Liver (tissue), 9 donors: ENCODE data around the gene CHERP. TPM values are rescaled to one million over a fixed set of nuclear protein-coding genes. Genes with fewer than 3 reads are reported as not detected.

ENCODE experiments used
- DNase-seq: peaks from one replicate; pipeline ENCODE4 v3.0.0-alpha.2; 2017; ENCODE audit warnings: low spot score
- H3K27ac ChIP-seq, 2 donors: one replicate each; pipeline ENCODE4 v1.7.0; 2013; ENCODE audit warnings: inconsistent platforms in 2 of 2, low read length in 2 of 2, control low read depth in 1 of 2, low read depth in 1 of 2, mild to moderate bottlenecking in 1 of 2
- H3K27me3 ChIP-seq, 4 donors: one replicate each; pipeline versions ENCODE4 v1.6.1 to v1.7.0; 2013; ENCODE audit warnings: low read length in 3 of 4, inconsistent platforms in 1 of 4, mild to moderate bottlenecking in 1 of 4, moderate library complexity in 1 of 4; ENCODE audit not compliant: control insufficient read depth in 4 of 4, insufficient read depth in 4 of 4
- H3K36me3 ChIP-seq, 4 donors: one replicate each; pipeline versions ENCODE4 v1.6.1 to v1.7.0; 2013; ENCODE audit warnings: low read length in 3 of 4, mild to moderate bottlenecking in 3 of 4, low read depth in 1 of 4, moderate library complexity in 1 of 4; ENCODE audit not compliant: control insufficient read depth in 4 of 4, insufficient read depth in 3 of 4
- H3K4me1 ChIP-seq, 4 donors: one replicate each; pipeline versions ENCODE4 v1.6.1 to v1.7.0; 2013; ENCODE audit warnings: low read length in 3 of 4, mild to moderate bottlenecking in 3 of 4, moderate library complexity in 1 of 4; ENCODE audit not compliant: control insufficient read depth in 4 of 4, insufficient read depth in 4 of 4
- H3K4me3 ChIP-seq, 3 donors: one replicate each; pipeline versions ENCODE4 v1.6.1 to v1.7.0; 2013; ENCODE audit warnings: low read length in 3 of 3, control low read depth in 1 of 3, low read depth in 1 of 3, mild to moderate bottlenecking in 1 of 3
- H3K9ac ChIP-seq, 2 donors: one replicate each; pipeline ENCODE4 v1.7.0; 2013; ENCODE audit warnings: low read length in 2 of 2, mild to moderate bottlenecking in 2 of 2, moderate library complexity in 2 of 2, control low read depth in 1 of 2, low read depth in 1 of 2
- H3K9me3 ChIP-seq, 4 donors: one replicate each; pipeline versions ENCODE4 v1.6.1 to v1.7.0; 2013; ENCODE audit warnings: low read length in 3 of 4; ENCODE audit not compliant: control insufficient read depth in 4 of 4
- CTCF ChIP-seq: fragments of 150-350 bp; IDR thresholded peaks from 2 replicates; pipeline ENCODE4 v1.5.1; 2017; ENCODE audit warnings: improper control_type of control experiment, low read depth, low read length; ENCODE audit not compliant: missing input control
- EGR1 ChIP-seq, 2 donors: IDR thresholded peaks; 2 replicates each; pipeline ENCODE4 v1.6.1; 2016 to 2018; ENCODE audit warnings: antibody characterized with exemption in 2 of 2, low read depth in 2 of 2
- FOXA1 ChIP-seq: IDR thresholded peaks from 2 replicates; pipeline ENCODE4 v1.6.1; 2016; ENCODE audit warnings: antibody characterized with exemption
- GABPA ChIP-seq, 2 donors: IDR thresholded peaks in 1 of 2; conservative IDR thresholded peaks in 1 of 2; 2 replicates each; pipeline ENCODE4 v1.6.1; 2016; ENCODE audit warnings: antibody characterized with exemption in 2 of 2, mild to moderate bottlenecking in 1 of 2, moderate library complexity in 1 of 2
- HNF4G ChIP-seq: IDR thresholded peaks from 2 replicates; pipeline ENCODE4 v1.6.1; 2016; ENCODE audit warnings: antibody characterized with exemption
- JUND ChIP-seq, 2 donors: IDR thresholded peaks; 2 replicates each; pipeline ENCODE4 v1.6.1; 2016; ENCODE audit warnings: antibody characterized with exemption in 2 of 2
- MAX ChIP-seq: IDR thresholded peaks from 2 replicates; pipeline ENCODE4 v1.6.1; 2016; ENCODE audit warnings: antibody characterized with exemption
- NR2F2 ChIP-seq: IDR thresholded peaks from 2 replicates; pipeline ENCODE4 v1.6.1; 2016; ENCODE audit warnings: antibody characterized with exemption
- RAD21 ChIP-seq, 2 donors: IDR thresholded peaks; 2 replicates each; pipeline ENCODE4 v1.6.1; 2016; ENCODE audit warnings: antibody characterized with exemption in 2 of 2, mild to moderate bottlenecking in 2 of 2
- RXRA ChIP-seq, 2 donors: IDR thresholded peaks; 2 replicates each; pipeline ENCODE4 v1.6.1; 2017 to 2018; ENCODE audit warnings: antibody characterized with exemption in 2 of 2, mild to moderate bottlenecking in 1 of 2
- SP1 ChIP-seq: IDR thresholded peaks from 2 replicates; pipeline ENCODE4 v1.6.1; 2018; ENCODE audit warnings: antibody characterized with exemption, mild to moderate bottlenecking
- TAF1 ChIP-seq: conservative IDR thresholded peaks from 2 replicates; pipeline ENCODE4 v1.6.1; 2016; ENCODE audit warnings: antibody characterized with exemption, mild to moderate bottlenecking
- YY1 ChIP-seq: IDR thresholded peaks from 2 replicates; pipeline ENCODE4 v1.6.1; 2016; ENCODE audit warnings: antibody characterized with exemption, mild to moderate bottlenecking
- WGBS: extraction: QIAGEN DNeasy Blood & Tissue Kit; methylation state at CpG from one replicate; pipeline ENCODE4 v1.1.7; 2013; 5-methylcytosine and 5-hydroxymethylcytosine counted together
- polyA plus RNA-seq, 2 donors: library from polyadenylated mRNA; stranded (reverse) in 1 of 2; unstranded in 1 of 2; fragments of 200-250 nt in 1 of 2; fragments of >200 nt in 1 of 2; fragmentation: Nextera tagmentation in 1 of 2; extraction: Ambion mirVana in 1 of 2; gene quantifications; one replicate each; pipeline versions ENCODE4 v1.2.1 to v1.2.3, GENCODE V29; 2013 to 2015
- total RNA-seq, 2 donors: library from RNA; depleted of rRNA; stranded (reverse); fragments of >200 nt; gene quantifications; one replicate each; pipeline ENCODE4 v1.2.3, GENCODE V29; 2014
- TF ChIP-seq, protein P1 (sequence below): IDR thresholded peaks from 2 replicates; pipeline ENCODE4 v1.6.1; 2016; ENCODE audit warnings: antibody characterized with exemption, mild to moderate bottlenecking
- TF ChIP-seq, protein P2 (sequence below): IDR thresholded peaks from 2 replicates; pipeline ENCODE4 v1.6.1; 2016; ENCODE audit warnings: antibody characterized with exemption
- donor health status: healthy.
- donor health status: healthy.
- donor health status: healthy.
- donor health status: healthy.
- donor health status: healthy.

The CHERP gene
- total and polyA plus RNA-seq, 4 donors = 8.5 to 14.0 (median 9.0) TPM

- H3K4me1 ChIP-seq = peaks cover 19 to 47% (median 42%) of the 10 kb centered on the region in 4 donors
- no peaks in the 10 kb centered on the region for H3K27me3 ChIP-seq
- no peak overlapping the region for H3K4me3 ChIP-seq
- 94% methylated on average over 52 of the region's 52 CpGs for WGBS
- no peak for TF ChIP-seq RAD21 (IDR thresholded peaks at IDR 0.05)
- TF ChIP-seq GABPA (IDR thresholded peaks at IDR 0.05 in 1 of 2, conservative IDR thresholded peaks at IDR 0.05 in 1 of 2) = no peak
- no peak for TF ChIP-seq TAF1
- TF ChIP-seq, protein P1, sequence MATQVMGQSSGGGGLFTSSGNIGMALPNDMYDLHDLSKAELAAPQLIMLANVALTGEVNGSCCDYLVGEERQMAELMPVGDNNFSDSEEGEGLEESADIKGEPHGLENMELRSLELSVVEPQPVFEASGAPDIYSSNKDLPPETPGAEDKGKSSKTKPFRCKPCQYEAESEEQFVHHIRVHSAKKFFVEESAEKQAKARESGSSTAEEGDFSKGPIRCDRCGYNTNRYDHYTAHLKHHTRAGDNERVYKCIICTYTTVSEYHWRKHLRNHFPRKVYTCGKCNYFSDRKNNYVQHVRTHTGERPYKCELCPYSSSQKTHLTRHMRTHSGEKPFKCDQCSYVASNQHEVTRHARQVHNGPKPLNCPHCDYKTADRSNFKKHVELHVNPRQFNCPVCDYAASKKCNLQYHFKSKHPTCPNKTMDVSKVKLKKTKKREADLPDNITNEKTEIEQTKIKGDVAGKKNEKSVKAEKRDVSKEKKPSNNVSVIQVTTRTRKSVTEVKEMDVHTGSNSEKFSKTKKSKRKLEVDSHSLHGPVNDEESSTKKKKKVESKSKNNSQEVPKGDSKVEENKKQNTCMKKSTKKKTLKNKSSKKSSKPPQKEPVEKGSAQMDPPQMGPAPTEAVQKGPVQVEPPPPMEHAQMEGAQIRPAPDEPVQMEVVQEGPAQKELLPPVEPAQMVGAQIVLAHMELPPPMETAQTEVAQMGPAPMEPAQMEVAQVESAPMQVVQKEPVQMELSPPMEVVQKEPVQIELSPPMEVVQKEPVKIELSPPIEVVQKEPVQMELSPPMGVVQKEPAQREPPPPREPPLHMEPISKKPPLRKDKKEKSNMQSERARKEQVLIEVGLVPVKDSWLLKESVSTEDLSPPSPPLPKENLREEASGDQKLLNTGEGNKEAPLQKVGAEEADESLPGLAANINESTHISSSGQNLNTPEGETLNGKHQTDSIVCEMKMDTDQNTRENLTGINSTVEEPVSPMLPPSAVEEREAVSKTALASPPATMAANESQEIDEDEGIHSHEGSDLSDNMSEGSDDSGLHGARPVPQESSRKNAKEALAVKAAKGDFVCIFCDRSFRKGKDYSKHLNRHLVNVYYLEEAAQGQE = no peak
- no peak for TF ChIP-seq SP1
- no peak for TF ChIP-seq CTCF
- no peak for TF ChIP-seq FOXA1
- TF ChIP-seq EGR1 (IDR thresholded peaks at IDR 0.05; ENCODE audit: low read depth in 2 of 2) = no peak
- no peak for TF ChIP-seq JUND (IDR thresholded peaks at IDR 0.05)
- TF ChIP-seq NR2F2 = no peak
- no peak for TF ChIP-seq HNF4G
- no peak for TF ChIP-seq YY1
- TF ChIP-seq RXRA (IDR thresholded peaks at IDR 0.05) = no peak
- no peak overlapping the region for H3K9ac ChIP-seq
- H3K27ac ChIP-seq = peak overlapping the region; percentile 67 to 75
- H3K9me3 ChIP-seq = no peaks in the 10 kb centered on the region
- peaks cover 4 to 11% (median 7%) of the 10 kb centered on the region in 4 donors for H3K36me3 ChIP-seq
- no peak for DNase-seq
These were observed 34.7 kb upstream of the CHERP start for GRCh38 chr19:16576690-16577530.

DNA sequence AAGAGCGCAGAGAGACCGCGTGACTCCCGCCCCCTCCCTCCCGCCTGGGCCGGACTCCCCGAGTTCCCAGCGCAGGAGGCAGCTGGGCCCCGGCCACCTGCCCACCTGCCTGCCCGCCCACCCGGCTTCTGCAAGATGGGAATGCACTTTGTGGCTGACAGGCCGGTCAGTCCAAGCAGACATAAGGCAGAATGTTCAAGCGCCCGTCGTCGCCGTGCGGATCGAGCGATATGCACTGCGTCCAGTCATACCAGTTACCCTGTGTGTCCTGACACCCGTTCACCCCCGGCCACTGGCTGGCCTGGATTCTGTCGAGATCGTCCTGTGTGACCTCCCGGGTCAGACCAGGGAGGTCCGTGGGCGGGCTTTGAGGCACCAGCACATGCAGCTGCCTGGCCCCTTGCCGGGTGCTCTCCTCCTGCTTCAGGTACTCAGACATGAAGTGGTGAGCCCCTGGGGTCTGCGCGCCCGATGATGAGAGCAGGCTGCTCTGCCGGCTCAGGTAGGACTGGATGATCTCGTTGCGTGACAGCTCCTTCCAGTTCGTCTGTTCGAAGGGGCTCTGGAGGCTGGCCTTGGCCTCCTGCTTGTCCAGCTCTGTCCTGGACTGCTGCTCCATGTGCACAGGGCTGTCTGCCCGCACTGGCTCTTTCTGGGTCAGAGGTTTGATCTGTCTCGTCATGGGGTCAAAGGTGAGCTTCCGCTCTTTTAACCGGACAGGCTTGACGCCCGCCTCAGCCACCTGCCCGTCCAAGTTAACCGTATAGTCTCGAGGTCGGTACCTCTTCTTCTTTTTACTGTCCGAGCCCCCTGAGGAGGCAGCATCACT, 33.8 kb upstream of the CHERP start:
- DNase-seq = no peak
- Histone ChIP-seq H3K9ac (no peak overlapping the region), H3K27me3 (no peaks in the 10 kb centered on the region), H3K4me3 (no peak overlapping the region), H3K9me3 (no peaks in the 10 kb centered on the region), H3K4me1 (peaks cover 23 to 53% (median 47%) of the 10 kb centered on the region in 4 donors), H3K36me3 (peaks cover 4 to 11% (median 7%) of the 10 kb centered on the region in 4 donors), H3K27ac (peak overlapping the region; percentile 67 to 75)
- 62% methylated on average over 48 of the region's 48 CpGs for WGBS
- TF ChIP-seq, protein P1 = peak; percentile 40
- TF ChIP-seq HNF4G (no peak), GABPA (IDR thresholded peaks at IDR 0.05 in 1 of 2, conservative IDR thresholded peaks at IDR 0.05 in 1 of 2) (peak in 1 of 2 donors; percentile 73), CTCF (no peak), MAX (peak; percentile 93), NR2F2 (peak; percentile 79)
- TF ChIP-seq, protein P2, sequence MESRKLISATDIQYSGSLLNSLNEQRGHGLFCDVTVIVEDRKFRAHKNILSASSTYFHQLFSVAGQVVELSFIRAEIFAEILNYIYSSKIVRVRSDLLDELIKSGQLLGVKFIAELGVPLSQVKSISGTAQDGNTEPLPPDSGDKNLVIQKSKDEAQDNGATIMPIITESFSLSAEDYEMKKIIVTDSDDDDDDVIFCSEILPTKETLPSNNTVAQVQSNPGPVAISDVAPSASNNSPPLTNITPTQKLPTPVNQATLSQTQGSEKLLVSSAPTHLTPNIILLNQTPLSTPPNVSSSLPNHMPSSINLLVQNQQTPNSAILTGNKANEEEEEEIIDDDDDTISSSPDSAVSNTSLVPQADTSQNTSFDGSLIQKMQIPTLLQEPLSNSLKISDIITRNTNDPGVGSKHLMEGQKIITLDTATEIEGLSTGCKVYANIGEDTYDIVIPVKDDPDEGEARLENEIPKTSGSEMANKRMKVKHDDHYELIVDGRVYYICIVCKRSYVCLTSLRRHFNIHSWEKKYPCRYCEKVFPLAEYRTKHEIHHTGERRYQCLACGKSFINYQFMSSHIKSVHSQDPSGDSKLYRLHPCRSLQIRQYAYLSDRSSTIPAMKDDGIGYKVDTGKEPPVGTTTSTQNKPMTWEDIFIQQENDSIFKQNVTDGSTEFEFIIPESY = no peak
